Keratinocyte (primary cell): ENCODE results near the gene SRL. TPM values are rescaled to one million over a fixed set of nuclear protein-coding genes. Genes with fewer than 3 reads are reported as not detected.

ENCODE experiments used
- DNase-seq: peaks from one replicate; pipeline ENCODE4 v3.0.0-alpha.2; 2011; ENCODE audit warnings: low read depth, missing footprints, low spot score
- FAIRE-seq: peaks from 2 replicates; lab custom pipeline; 2011; peaks lifted over from hg19 to GRCh38; lab: Jason Lieb, UNC
- H2AFZ ChIP-seq: 2 replicates; pipeline ENCODE4 v1.6.0; 2012; ENCODE audit warnings: low read length, control low read depth, inconsistent platforms; ENCODE audit not compliant: control insufficient read depth
- H3K27ac ChIP-seq: 2 replicates; pipeline ENCODE4 v1.5.1; 2011; ENCODE audit warnings: low read length; ENCODE audit not compliant: control insufficient read depth, insufficient read depth
- H3K27me3 ChIP-seq: 3 replicates; pipeline ENCODE4 v1.6.0; 2011; ENCODE audit warnings: low read length; ENCODE audit not compliant: control insufficient read depth, insufficient read depth; ENCODE audit errors: extremely low read depth
- H3K36me3 ChIP-seq, 2 experiments: 2 replicates in 1 of 2; 3 replicates in 1 of 2; pipeline ENCODE4 v1.5.1; 2011; ENCODE audit warnings: low read length in 2 of 2, mild to moderate bottlenecking in 1 of 2; ENCODE audit not compliant: control insufficient read depth in 2 of 2, insufficient read depth in 2 of 2; ENCODE audit errors: extremely low read depth in 1 of 2
- H3K4me1 ChIP-seq: 3 replicates; pipeline ENCODE4 v1.5.1; 2011; ENCODE audit warnings: low read length; ENCODE audit not compliant: control insufficient read depth, insufficient read depth; ENCODE audit errors: extremely low read depth
- H3K4me2 ChIP-seq: 3 replicates; pipeline ENCODE4 v1.6.0; 2011; ENCODE audit warnings: low read depth, low read length; ENCODE audit not compliant: control insufficient read depth, insufficient read depth; ENCODE audit errors: extremely low read depth
- H3K4me3 ChIP-seq, 3 experiments: fragments of 200-600 bp in 1 of 3; sonication (generic) in 1 of 3; 2 replicates in 2 of 3; 3 replicates in 1 of 3; pipeline ENCODE4 v1.5.1; 2011 to 2016; ENCODE audit warnings: low read length in 3 of 3, mild to moderate bottlenecking in 3 of 3, control low read depth in 2 of 3, inconsistent platforms in 1 of 3, low read depth in 1 of 3, mixed read lengths in 1 of 3, mixed run types in 1 of 3, moderate library complexity in 1 of 3; ENCODE audit not compliant: control insufficient read depth in 2 of 3, insufficient read depth in 2 of 3; ENCODE audit errors: extremely low read depth in 1 of 3
- H3K79me2 ChIP-seq: 2 replicates; pipeline ENCODE4 v1.6.0; 2012; ENCODE audit warnings: low read length; ENCODE audit not compliant: control insufficient read depth, insufficient read depth
- H3K9ac ChIP-seq: 3 replicates; pipeline ENCODE4 v1.6.0; 2011; ENCODE audit warnings: low read length; ENCODE audit not compliant: control insufficient read depth, insufficient read depth; ENCODE audit errors: extremely low read depth
- H3K9me1 ChIP-seq: 3 replicates; pipeline ENCODE4 v1.6.0; 2011; ENCODE audit warnings: low read length; ENCODE audit not compliant: control insufficient read depth, insufficient read depth; ENCODE audit errors: extremely low read depth
- H3K9me3 ChIP-seq: 2 replicates; pipeline ENCODE4 v1.5.1; 2012; ENCODE audit warnings: low read depth, low read length; ENCODE audit not compliant: control insufficient read depth
- H4K20me1 ChIP-seq: 3 replicates; pipeline ENCODE4 v1.6.0; 2011; ENCODE audit warnings: low read length; ENCODE audit not compliant: control insufficient read depth, insufficient read depth; ENCODE audit errors: extremely low read depth
- CTCF ChIP-seq, 3 experiments: IDR thresholded peaks in 1 of 3; conservative IDR thresholded peaks in 1 of 3; optimal IDR thresholded peaks in 1 of 3; 2 replicates in 2 of 3; 3 replicates in 1 of 3; pipeline versions ENCODE3 to v1.5.1; 2011; ENCODE audit warnings: low read length in 3 of 3, mild to moderate bottlenecking in 3 of 3, moderate library complexity in 2 of 3, control low read depth in 1 of 3, inconsistent platforms in 1 of 3; ENCODE audit not compliant: insufficient read depth in 2 of 3; ENCODE audit errors: extremely low read depth in 1 of 3
- EZH2 ChIP-seq: IDR thresholded peaks from one replicate; pipeline ENCODE4 v1.6.1; 2012; ENCODE audit warnings: inconsistent platforms, mild to moderate bottlenecking, low read length, moderate library complexity
- dilution Hi-C: fragments of 300-500 bp; cut with MboI; formaldehyde crosslinking; loops from one replicate; pipeline ENCODE4 v1.7.0; 2020; ENCODE audit warnings: low sequenced_read_pairs; ENCODE audit not compliant: extremely low pct_ligation_motif_present
- polyA plus RNA-seq, 5 experiments: library from polyadenylated mRNA; depleted of rRNA in 3 of 5; stranded (reverse) in 3 of 5; stranded (forward) in 1 of 5; unstranded in 1 of 5; fragments of >200 nt; gene quantifications; 1 replicate in 1 of 5; 2 replicates in 3 of 5; 3 replicates in 1 of 5; pipeline versions ENCODE4 v1.2.1 to v1.2.3, GENCODE V29; 2011 to 2012; ENCODE audit warnings: missing spikeins in 2 of 5, low read depth in 1 of 5, low replicate concordance in 1 of 5

Gene SRL
- polyA plus RNA-seq, 1 donor (not counting 4 experiments of a cell fraction or from before 2014, with no cell fraction given), result not detected

GRCh38 chr16:4179020-4179419 is 62.9 kb downstream of the SRL start:
- Histone ChIP-seq H2AFZ (no peak overlapping the region), H3K4me1 (peaks cover 13% of the 10 kb centered on the region), H3K27ac (peak overlapping the region; percentile 38), H3K9me3 (no peaks in the 10 kb centered on the region), H3K9ac (no peak overlapping the region), H3K9me1 (no peaks in the 10 kb centered on the region), H3K36me3 (no peaks in the 10 kb centered on the region), H3K27me3 (no peaks in the 10 kb centered on the region), H3K4me2 (peak overlapping the region; percentile 56), H3K79me2 (no peaks in the 10 kb centered on the region), H4K20me1 (no peaks in the 10 kb centered on the region), H3K4me3 (no peak overlapping the region)
- FAIRE-seq, result peak; percentile 17
- DNase-seq, result no peak
- TF ChIP-seq CTCF (optimal IDR thresholded peaks at IDR 0.05 in 1 of 3, IDR thresholded peaks at IDR 0.05 in 1 of 3, conservative IDR thresholded peaks at IDR 0.05 in 1 of 3; ENCODE audit: extremely low read depth in 1 of 3, insufficient read depth in 2 of 3, low read length in 3 of 3), result no peak
- TF ChIP-seq EZH2, result no peak
- dilution Hi-C loops, result no loop called here

- H3K4me2 ChIP-seq, result peak overlapping the region; percentile 56
- peak overlapping the region; percentile 38 for H3K27ac ChIP-seq
- no peaks in the 10 kb centered on the region for H3K36me3 ChIP-seq
- no peaks in the 10 kb centered on the region for H3K9me3 ChIP-seq
- TF ChIP-seq EZH2 (no peak), CTCF (optimal IDR thresholded peaks at IDR 0.05 in 1 of 3, IDR thresholded peaks at IDR 0.05 in 1 of 3, conservative IDR thresholded peaks at IDR 0.05 in 1 of 3; ENCODE audit: extremely low read depth in 1 of 3, insufficient read depth in 2 of 3, low read length in 3 of 3) (no peak)
- no peak overlapping the region for H2AFZ ChIP-seq
- no peaks in the 10 kb centered on the region for H3K27me3 ChIP-seq
- no peaks in the 10 kb centered on the region for H3K9me1 ChIP-seq
- dilution Hi-C loops, result no loop called here
- DNase-seq, result no peak
- no peak overlapping the region for H3K4me3 ChIP-seq
- H3K4me1 ChIP-seq, result peaks cover 12% of the 10 kb centered on the region
- no peaks in the 10 kb centered on the region for H4K20me1 ChIP-seq
- no peaks in the 10 kb centered on the region for H3K79me2 ChIP-seq
- H3K9ac ChIP-seq, result no peak overlapping the region
- no peak for FAIRE-seq
Observed at GRCh38 chr16:4178468-4179010, 63.3 kb downstream of the SRL start.
